DND-41 (cell line): ENCODE results near the gene ADAMTSL5.

Experiments used
- ATAC-seq: fragments of 200-7000 bp; cut with Tn5 transposase; 3 replicates; pipeline ENCODE4 v1.9.1; 2021; ENCODE audit warnings: low read depth; ENCODE audit not compliant: insufficient read depth
- DNase-seq: peaks from one replicate; pipeline ENCODE4 v3.0.0-alpha.2; 2020
- H2AFZ ChIP-seq: 2 replicates; pipeline ENCODE4 v1.6.0; 2012; ENCODE audit warnings: low read depth, low read length
- H3K27ac ChIP-seq: 2 replicates; pipeline ENCODE4 v1.5.1; 2012; ENCODE audit warnings: low read length, inconsistent platforms
- H3K27me3 ChIP-seq: fragments of 200-600 bp; sonication (generic); 2 replicates; pipeline ENCODE4 v1.6.0; 2012; ENCODE audit warnings: low read length, mild to moderate bottlenecking, inconsistent platforms; ENCODE audit not compliant: insufficient read depth, poor library complexity
- H3K36me3 ChIP-seq: 2 replicates; pipeline ENCODE4 v1.5.1; 2012; ENCODE audit warnings: low read length, inconsistent platforms; ENCODE audit not compliant: insufficient read depth
- H3K4me1 ChIP-seq: 2 replicates; pipeline ENCODE4 v1.5.1; 2012; ENCODE audit warnings: mild to moderate bottlenecking, low read length; ENCODE audit not compliant: insufficient read depth
- H3K4me2 ChIP-seq: 2 replicates; pipeline ENCODE4 v1.6.0; 2012; ENCODE audit warnings: mild to moderate bottlenecking, moderate library complexity, low read length, inconsistent platforms; ENCODE audit not compliant: insufficient read depth
- H3K4me3 ChIP-seq, 2 experiments: fragments of 200-600 bp in 1 of 2; shearing (Covaris generic) in 1 of 2; 2 replicates each; pipeline ENCODE4 v1.5.1; 2012 to 2016; ENCODE audit warnings: inconsistent platforms in 2 of 2, low read length in 2 of 2, mild to moderate bottlenecking in 2 of 2, low read depth in 1 of 2, moderate library complexity in 1 of 2
- H3K79me2 ChIP-seq: 2 replicates; pipeline ENCODE4 v1.6.0; 2012; ENCODE audit warnings: low read length, inconsistent platforms; ENCODE audit not compliant: insufficient read depth
- H3K9ac ChIP-seq: 2 replicates; pipeline ENCODE4 v1.6.0; 2012; ENCODE audit warnings: low read depth, mild to moderate bottlenecking, inconsistent platforms, low read length, moderate library complexity
- H3K9me3 ChIP-seq: 2 replicates; pipeline ENCODE4 v1.5.1; 2012; ENCODE audit warnings: low read length, moderate library complexity, mild to moderate bottlenecking, inconsistent platforms; ENCODE audit not compliant: insufficient read depth, severe bottlenecking
- H4K20me1 ChIP-seq: 2 replicates; pipeline ENCODE4 v1.6.0; 2012; ENCODE audit warnings: low read length; ENCODE audit not compliant: insufficient read depth
- CTCF ChIP-seq: IDR thresholded peaks from 2 replicates; pipeline ENCODE4 v1.5.1; 2012; ENCODE audit warnings: borderline replicate concordance, low read length, moderate library complexity, mild to moderate bottlenecking; ENCODE audit not compliant: poor library complexity, severe bottlenecking; ENCODE audit errors: extremely low read depth
- EZH2 ChIP-seq: IDR thresholded peaks from 3 replicates; pipeline ENCODE4 v1.6.1; 2012; ENCODE audit warnings: borderline replicate concordance, low read depth, mild to moderate bottlenecking, moderate library complexity, low read length, inconsistent platforms; ENCODE audit not compliant: severe bottlenecking

Gene ADAMTSL5

GRCh38 chr19:1529430-1529816, 16.6 kb upstream of the ADAMTSL5 start:
- H3K79me2 ChIP-seq = no peaks in the 10 kb centered on the region
- no peaks in the 10 kb centered on the region for H3K27me3 ChIP-seq
- TF ChIP-seq CTCF (no peak), EZH2 (no peak)
- H3K36me3 ChIP-seq = no peaks in the 10 kb centered on the region
- DNase-seq (no peak), ATAC-seq (no peak)
- no peak overlapping the region for H3K27ac ChIP-seq
- H3K9me3 ChIP-seq = no peaks in the 10 kb centered on the region
- no peak overlapping the region for H3K9ac ChIP-seq
- H4K20me1 ChIP-seq = no peaks in the 10 kb centered on the region
- no peak overlapping the region for H3K4me2 ChIP-seq
- H3K4me3 ChIP-seq = no peak overlapping the region
- no peaks in the 10 kb centered on the region for H3K4me1 ChIP-seq
- H2AFZ ChIP-seq = no peak overlapping the region

- no peaks in the 10 kb centered on the region for H3K36me3 ChIP-seq
- no peak for TF ChIP-seq EZH2
- no peak for TF ChIP-seq CTCF
- H3K9ac ChIP-seq = no peak overlapping the region
- no peaks in the 10 kb centered on the region for H3K27me3 ChIP-seq
- H2AFZ ChIP-seq = no peak overlapping the region
- no peaks in the 10 kb centered on the region for H4K20me1 ChIP-seq
- no peak for DNase-seq
- no peak overlapping the region for H3K4me3 ChIP-seq
- no peaks in the 10 kb centered on the region for H3K79me2 ChIP-seq
- H3K27ac ChIP-seq = no peak overlapping the region
- ATAC-seq = no peak
- no peak overlapping the region for H3K4me2 ChIP-seq
- no peaks in the 10 kb centered on the region for H3K9me3 ChIP-seq
- no peaks in the 10 kb centered on the region for H3K4me1 ChIP-seq
These were observed 16.0 kb upstream of the ADAMTSL5 start for GRCh38 chr19:1528596-1529429.

GRCh38 chr19:1527650-1528309, 15.0 kb upstream of the ADAMTSL5 start:
- H3K9me3 ChIP-seq = no peaks in the 10 kb centered on the region
- H3K4me2 ChIP-seq = no peak overlapping the region
- no peaks in the 10 kb centered on the region for H3K4me1 ChIP-seq
- H3K79me2 ChIP-seq = no peaks in the 10 kb centered on the region
- H3K27ac ChIP-seq = no peak overlapping the region
- ATAC-seq = no peak
- no peaks in the 10 kb centered on the region for H3K27me3 ChIP-seq
- TF ChIP-seq EZH2 = no peak
- TF ChIP-seq CTCF = no peak
- H2AFZ ChIP-seq = no peak overlapping the region
- H4K20me1 ChIP-seq = no peaks in the 10 kb centered on the region
- no peak overlapping the region for H3K4me3 ChIP-seq
- H3K9ac ChIP-seq = no peak overlapping the region
- no peak for DNase-seq
- no peaks in the 10 kb centered on the region for H3K36me3 ChIP-seq
